ENCODE results near the gene AMN1.
"Not testable (repeated sequence)": the region's sequence is repeated elsewhere in the genome, so short reads cannot be mapped to it uniquely, and the experiment has no call there.

AMN1 gene

DNA sequence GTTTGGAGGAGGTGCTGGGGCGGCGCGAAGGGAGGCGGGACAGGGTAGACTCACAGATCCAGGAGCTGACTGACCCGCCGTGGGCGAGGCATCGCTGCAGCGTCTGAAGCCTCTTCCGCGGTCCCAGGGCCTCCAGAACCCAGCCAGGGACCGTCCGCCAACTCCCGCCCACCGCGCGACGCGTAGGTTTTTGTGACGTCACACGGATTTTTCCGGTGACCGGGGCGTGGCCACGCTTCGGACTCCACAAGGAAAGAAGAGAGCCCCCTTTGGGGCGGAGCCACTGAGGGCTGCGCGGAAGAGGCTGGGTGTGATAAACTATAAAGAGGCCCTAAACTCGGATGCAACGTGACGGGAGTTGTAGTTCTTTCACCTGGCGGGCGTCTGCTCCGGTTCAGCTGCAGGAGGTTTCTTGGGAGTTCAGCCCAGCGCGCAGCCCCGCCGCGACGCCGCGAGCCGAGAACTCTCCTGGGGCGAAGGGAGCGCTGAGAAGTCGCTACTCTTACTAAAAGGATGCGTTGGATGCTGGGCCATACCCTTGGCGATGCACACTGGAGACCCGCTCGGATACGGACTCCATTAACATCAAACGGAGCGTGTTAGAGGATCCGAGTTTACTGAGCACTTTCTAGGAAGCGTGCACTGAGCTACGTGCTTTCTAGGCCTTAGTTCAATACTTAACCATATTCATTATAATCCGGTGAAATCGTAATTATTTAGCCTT lies at the start of gene AMN1:
AMN1 (minus strand) TSS at position 105 of the 724 bp plus-strand sequence; CDS start at position 92, 13 bp downstream.
- Histone ChIP-seq H3K27me3 (ENCODE audit: insufficient read depth, low read length) (no peaks in the 10 kb centered on the region), H2AFZ (ENCODE audit: low read depth, low read length) (peak within 1 kb of the TSS; percentile 98), H3K36me3 (ENCODE audit: insufficient read depth, low read length) (no peaks in the 10 kb centered on the region), H3K4me1 (ENCODE audit: insufficient read depth, low read length) (peaks cover 9% of the 10 kb centered on the region), H3K9me3 (ENCODE audit: low read length) (no peaks in the 10 kb centered on the region), H3K4me3 (ENCODE audit: low read length) (peak within 1 kb of the TSS; percentile 80)

DNA sequence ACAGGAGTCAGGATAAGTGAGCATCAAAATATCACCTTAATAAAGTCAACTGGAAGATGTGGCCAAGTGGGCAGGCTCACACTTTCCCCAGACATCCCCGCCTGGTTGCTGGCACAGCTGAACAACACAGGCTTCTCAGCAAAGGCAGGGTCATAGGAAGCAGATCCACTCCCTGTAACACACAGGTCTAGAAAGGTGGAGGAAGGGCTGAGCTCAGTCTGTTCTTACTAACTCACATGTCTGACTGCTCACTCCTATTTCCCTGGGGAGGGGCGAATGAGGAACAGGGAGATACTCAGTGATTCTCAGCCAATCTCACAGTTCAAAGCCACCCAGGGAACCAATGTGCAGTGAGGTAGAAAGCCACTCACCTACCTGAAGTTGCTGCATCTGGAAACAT lies 45.0 kb upstream of the AMN1 start:
- H2AFZ ChIP-seq (ENCODE audit: low read depth, low read length), result no peak overlapping the region
- H3K4me1 ChIP-seq (ENCODE audit: insufficient read depth, low read length), result no peaks in the 10 kb centered on the region
- H3K27me3 ChIP-seq (ENCODE audit: insufficient read depth, low read length), result no peaks in the 10 kb centered on the region
- no peaks in the 10 kb centered on the region for H3K36me3 ChIP-seq (ENCODE audit: insufficient read depth, low read length)
- H3K9me3 ChIP-seq (ENCODE audit: low read length), result no peaks in the 10 kb centered on the region
- no peak overlapping the region for H3K4me3 ChIP-seq (ENCODE audit: low read length)

DNA sequence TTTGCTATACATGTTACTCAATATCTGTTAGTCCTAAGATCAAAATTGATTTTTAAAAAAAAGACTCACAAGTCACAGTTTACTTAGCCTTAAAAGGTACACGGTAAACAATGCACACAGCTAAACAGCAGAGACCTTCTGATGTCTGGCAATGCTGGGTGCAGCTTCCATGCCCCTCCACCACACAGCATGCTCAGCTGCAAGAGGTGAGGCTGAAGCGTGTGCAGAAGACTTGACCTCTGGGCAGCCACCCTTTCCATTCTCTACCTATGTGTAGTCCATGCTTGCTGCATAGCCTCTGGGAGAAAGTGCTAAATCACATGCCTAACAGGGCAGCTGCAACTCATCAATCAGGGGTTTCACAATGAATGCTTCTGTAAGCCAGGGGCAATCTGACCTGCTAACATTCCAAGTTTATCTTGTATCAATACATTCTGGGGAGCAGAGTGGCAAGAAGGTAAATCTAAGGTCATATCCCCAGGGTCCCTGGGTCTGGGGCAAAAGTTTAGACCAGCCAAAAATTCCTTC lies 44.5 kb upstream of the AMN1 start:
- H3K36me3 ChIP-seq (ENCODE audit: insufficient read depth, low read length), result no peaks in the 10 kb centered on the region
- H3K4me3 ChIP-seq (ENCODE audit: low read length), result no peak overlapping the region
- H2AFZ ChIP-seq (ENCODE audit: low read depth, low read length), result no peak overlapping the region
- no peaks in the 10 kb centered on the region for H3K27me3 ChIP-seq (ENCODE audit: insufficient read depth, low read length)
- no peaks in the 10 kb centered on the region for H3K4me1 ChIP-seq (ENCODE audit: insufficient read depth, low read length)
- no peaks in the 10 kb centered on the region for H3K9me3 ChIP-seq (ENCODE audit: low read length)

DNA sequence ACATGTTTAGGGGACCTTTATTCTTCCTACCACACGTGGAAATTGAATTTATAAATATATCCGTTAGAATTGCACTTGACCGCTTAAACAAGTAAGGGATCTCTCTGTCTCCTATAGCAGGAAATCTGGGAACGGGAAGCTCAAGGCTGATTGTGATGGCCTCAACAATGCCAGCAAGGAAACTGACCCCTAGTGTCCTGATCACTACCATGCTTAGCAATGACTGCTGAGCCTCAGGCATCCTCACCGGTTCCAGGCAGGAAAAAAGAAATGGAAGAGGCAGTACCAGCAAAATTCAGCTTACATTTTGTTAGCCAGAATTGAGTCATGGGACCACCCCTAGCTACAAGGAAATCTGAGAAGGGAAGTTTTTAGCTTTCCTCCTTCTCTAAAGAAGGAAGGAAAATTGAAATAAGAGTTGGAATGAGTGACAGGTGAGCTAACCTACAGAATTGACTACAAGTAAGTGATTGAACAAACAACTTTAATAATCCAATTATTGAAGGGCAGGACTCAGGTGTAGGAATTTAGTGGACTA lies 43.9 kb upstream of the AMN1 start:
- H3K9me3 ChIP-seq (ENCODE audit: low read length), result no peaks in the 10 kb centered on the region
- H3K4me3 ChIP-seq (ENCODE audit: low read length), result no peak overlapping the region
- H3K27me3 ChIP-seq (ENCODE audit: insufficient read depth, low read length), result no peaks in the 10 kb centered on the region
- no peak overlapping the region for H2AFZ ChIP-seq (ENCODE audit: low read depth, low read length)
- no peaks in the 10 kb centered on the region for H3K36me3 ChIP-seq (ENCODE audit: insufficient read depth, low read length)
- no peaks in the 10 kb centered on the region for H3K4me1 ChIP-seq (ENCODE audit: insufficient read depth, low read length)

DNA sequence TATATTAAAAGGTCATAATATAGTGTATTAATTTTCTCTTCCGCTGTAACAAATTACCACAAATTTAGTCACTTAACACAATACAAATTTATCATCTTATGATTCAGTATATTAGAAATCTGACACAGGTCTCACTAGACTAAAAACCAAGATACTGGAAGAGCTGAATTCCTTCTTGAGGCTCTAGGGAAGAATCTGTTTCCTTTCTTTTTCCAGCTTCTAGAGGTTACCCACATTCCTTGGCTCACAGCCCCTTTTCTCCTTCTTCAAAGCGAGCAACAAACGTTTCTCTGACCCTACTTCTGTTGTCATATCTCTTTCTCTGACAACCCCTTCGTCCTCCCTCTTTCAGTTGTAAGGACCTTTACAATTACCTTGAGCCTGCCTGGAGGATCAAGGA lies 43.4 kb upstream of the AMN1 start:
- Histone ChIP-seq H2AFZ (ENCODE audit: low read depth, low read length) (no peak overlapping the region), H3K36me3 (ENCODE audit: insufficient read depth, low read length) (no peaks in the 10 kb centered on the region), H3K9me3 (ENCODE audit: low read length) (no peaks in the 10 kb centered on the region), H3K4me3 (ENCODE audit: low read length) (no peak overlapping the region), H3K27me3 (ENCODE audit: insufficient read depth, low read length) (no peaks in the 10 kb centered on the region), H3K4me1 (ENCODE audit: insufficient read depth, low read length) (no peaks in the 10 kb centered on the region)

DNA sequence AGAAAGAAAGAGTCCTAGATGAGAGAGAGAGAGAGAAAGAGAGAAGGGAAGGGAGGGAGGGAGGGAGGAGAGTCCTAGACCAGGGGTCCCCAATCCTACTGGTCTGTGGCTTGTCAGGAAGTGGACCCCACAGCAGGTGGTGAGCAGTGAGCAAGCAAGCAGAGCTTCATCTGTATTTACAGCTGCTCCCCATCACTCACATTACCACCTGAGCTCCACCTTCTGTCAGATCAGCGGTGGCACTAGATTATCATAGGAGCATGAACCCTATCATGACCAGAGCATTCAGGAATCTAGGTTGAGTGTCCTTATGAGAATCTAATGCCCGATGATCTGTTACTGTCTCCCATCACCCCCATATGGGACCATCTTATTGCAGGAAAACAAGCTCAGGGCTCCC lies 39.2 kb upstream of the AMN1 start:
- Histone ChIP-seq H3K4me1 (ENCODE audit: insufficient read depth, low read length) (no peaks in the 10 kb centered on the region), H3K9me3 (ENCODE audit: low read length) (no peaks in the 10 kb centered on the region), H3K4me3 (ENCODE audit: low read length) (no peak overlapping the region), H3K36me3 (ENCODE audit: insufficient read depth, low read length) (no peaks in the 10 kb centered on the region), H3K27me3 (ENCODE audit: insufficient read depth, low read length) (no peaks in the 10 kb centered on the region), H2AFZ (ENCODE audit: low read depth, low read length) (no peak overlapping the region)

DNA sequence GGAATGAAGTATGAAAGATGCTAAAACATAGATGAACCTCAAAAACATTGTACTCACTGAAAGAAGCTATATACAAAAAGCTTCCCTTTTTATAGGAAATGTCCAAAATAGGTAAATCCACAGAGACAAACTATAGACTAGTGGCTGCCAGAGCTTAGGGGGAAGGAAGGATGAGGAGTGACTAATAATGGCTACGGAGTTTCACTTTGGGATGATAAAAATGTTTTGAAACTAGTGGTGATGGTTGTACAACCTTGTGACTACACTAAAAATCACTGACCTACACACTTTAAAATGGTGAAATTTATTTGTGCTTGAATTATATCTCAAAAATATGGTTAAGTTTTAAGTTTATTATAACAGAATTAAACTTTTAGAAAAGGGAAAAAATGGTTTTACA lies 37.1 kb upstream of the AMN1 start:
- no peaks in the 10 kb centered on the region for H3K4me1 ChIP-seq (ENCODE audit: insufficient read depth, low read length)
- H2AFZ ChIP-seq (ENCODE audit: low read depth, low read length), result no peak overlapping the region
- H3K4me3 ChIP-seq (ENCODE audit: low read length), result no peak overlapping the region
- no peaks in the 10 kb centered on the region for H3K9me3 ChIP-seq (ENCODE audit: low read length)
- H3K36me3 ChIP-seq (ENCODE audit: insufficient read depth, low read length), result no peaks in the 10 kb centered on the region
- H3K27me3 ChIP-seq (ENCODE audit: insufficient read depth, low read length), result no peaks in the 10 kb centered on the region

DNA sequence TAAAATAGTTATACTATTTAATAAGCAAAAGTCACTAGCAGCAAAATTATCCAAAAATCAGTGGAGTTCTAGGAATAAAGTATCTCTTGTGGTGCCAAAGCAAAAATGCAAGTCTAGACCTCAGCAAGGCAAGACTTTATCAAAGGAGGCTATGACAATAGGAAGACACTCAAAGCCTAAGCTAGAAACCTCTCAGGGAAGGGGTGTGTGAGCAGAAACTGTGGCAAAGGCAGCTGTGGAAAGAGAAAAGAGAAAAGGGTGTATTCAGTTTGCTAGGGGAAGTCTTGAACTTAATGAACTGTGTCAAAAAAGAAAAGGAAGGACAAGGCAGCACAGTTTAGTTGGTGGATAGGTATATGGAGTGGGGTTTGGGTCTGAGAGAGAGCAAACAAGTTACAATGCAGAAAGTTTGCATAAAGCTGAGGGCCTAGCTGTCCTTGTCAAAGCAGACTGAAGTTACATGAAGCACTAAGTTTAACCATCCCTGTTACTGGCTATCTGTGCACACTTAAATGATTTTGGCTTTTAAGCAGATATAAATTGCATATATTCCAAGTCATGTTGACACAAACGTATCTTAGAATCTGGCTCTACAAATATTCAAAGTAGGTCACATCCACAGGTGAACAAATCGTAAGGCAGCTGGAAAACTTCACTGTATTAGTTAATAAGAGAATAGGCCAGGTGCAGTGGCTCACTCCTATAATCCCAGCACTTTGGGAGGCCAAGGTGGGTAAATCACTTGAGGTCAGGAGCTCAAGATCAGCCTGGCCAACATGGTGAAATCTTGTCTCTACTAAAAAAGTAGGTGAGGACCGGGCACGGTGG lies 31.0 kb upstream of the AMN1 start:
- Histone ChIP-seq H3K4me1 (ENCODE audit: insufficient read depth, low read length) (no peaks in the 10 kb centered on the region), H2AFZ (ENCODE audit: low read depth, low read length) (no peak overlapping the region), H3K27me3 (ENCODE audit: insufficient read depth, low read length) (no peaks in the 10 kb centered on the region), H3K4me3 (ENCODE audit: low read length) (no peak overlapping the region), H3K9me3 (ENCODE audit: low read length) (no peaks in the 10 kb centered on the region), H3K36me3 (ENCODE audit: insufficient read depth, low read length) (no peaks in the 10 kb centered on the region)

DNA sequence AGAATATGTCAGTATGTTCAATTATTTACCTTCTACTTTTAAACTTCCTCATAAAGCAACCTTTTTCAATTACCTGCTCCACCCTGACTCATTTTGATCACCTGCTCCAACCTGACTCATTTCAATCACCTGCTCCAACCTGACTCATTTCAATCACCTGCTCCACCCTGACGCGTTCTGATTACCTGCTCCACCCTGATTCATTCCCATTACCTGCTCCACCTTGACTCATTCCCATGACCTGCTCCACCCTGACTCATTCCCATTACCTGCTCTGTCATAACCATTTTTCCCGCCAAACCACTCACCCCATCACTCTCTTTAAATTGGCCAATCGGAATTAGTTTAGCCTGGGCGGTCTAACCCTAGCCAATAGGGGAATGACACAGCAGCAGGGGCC lies 29.5 kb upstream of the AMN1 start:
- H3K36me3 ChIP-seq (ENCODE audit: insufficient read depth, low read length); H3K4me3 ChIP-seq (ENCODE audit: low read length); H3K9me3 ChIP-seq (ENCODE audit: low read length); H3K27me3 ChIP-seq (ENCODE audit: insufficient read depth, low read length); H2AFZ ChIP-seq (ENCODE audit: low read depth, low read length); H3K4me1 ChIP-seq (ENCODE audit: insufficient read depth, low read length): not testable (repeated sequence)

DNA sequence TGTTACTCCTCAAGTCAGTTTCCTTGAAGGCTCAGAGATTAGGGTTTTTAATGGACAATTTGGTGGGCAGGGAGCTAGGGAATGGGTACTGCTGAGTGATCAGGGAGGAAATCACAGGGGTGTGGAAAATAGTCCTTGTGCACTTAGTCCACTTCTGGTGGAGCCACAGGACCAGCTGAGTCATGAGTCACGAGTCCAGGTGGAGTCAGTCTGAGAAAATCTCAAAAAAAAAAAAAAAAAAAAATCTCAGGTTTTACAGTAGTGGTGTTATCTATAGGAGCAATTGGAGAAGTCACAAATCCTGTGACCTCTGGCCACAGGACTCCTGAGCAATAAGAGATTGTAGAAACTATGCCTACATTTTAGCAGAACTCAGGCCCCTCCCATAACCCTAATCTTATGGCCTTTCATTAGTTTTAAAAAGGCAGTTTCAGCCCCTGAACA lies 28.2 kb upstream of the AMN1 start:
- no peak overlapping the region for H3K4me3 ChIP-seq (ENCODE audit: low read length)
- H3K4me1 ChIP-seq (ENCODE audit: insufficient read depth, low read length), result peaks cover 6% of the 10 kb centered on the region
- H3K27me3 ChIP-seq (ENCODE audit: insufficient read depth, low read length), result no peaks in the 10 kb centered on the region
- no peaks in the 10 kb centered on the region for H3K36me3 ChIP-seq (ENCODE audit: insufficient read depth, low read length)
- no peaks in the 10 kb centered on the region for H3K9me3 ChIP-seq (ENCODE audit: low read length)
- no peak overlapping the region for H2AFZ ChIP-seq (ENCODE audit: low read depth, low read length)

DNA sequence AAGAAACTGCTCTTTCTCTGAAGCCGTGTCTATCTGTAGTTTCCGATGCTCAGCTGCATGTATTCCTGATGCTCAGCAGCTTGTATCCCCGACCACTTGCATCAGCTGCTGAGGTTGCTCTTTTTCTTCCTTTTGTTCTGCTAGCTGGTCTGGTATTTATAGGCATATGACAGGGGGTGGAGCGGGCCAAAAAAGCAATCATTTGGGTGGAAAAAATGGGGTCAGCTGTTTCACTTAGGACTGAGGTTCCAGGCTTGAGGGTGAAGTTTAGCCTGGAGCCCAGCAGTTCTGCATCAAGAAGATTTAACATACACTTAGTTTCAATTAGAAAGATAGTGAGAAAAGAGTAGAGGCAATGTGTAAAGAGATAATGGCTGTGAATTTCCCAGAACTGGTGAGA lies 23.6 kb upstream of the AMN1 start:
- H3K9me3 ChIP-seq (ENCODE audit: low read length), result no peaks in the 10 kb centered on the region
- peaks cover 6% of the 10 kb centered on the region for H3K4me1 ChIP-seq (ENCODE audit: insufficient read depth, low read length)
- no peaks in the 10 kb centered on the region for H3K36me3 ChIP-seq (ENCODE audit: insufficient read depth, low read length)
- no peaks in the 10 kb centered on the region for H3K27me3 ChIP-seq (ENCODE audit: insufficient read depth, low read length)
- no peak overlapping the region for H2AFZ ChIP-seq (ENCODE audit: low read depth, low read length)
- H3K4me3 ChIP-seq (ENCODE audit: low read length), result no peak overlapping the region

DNA sequence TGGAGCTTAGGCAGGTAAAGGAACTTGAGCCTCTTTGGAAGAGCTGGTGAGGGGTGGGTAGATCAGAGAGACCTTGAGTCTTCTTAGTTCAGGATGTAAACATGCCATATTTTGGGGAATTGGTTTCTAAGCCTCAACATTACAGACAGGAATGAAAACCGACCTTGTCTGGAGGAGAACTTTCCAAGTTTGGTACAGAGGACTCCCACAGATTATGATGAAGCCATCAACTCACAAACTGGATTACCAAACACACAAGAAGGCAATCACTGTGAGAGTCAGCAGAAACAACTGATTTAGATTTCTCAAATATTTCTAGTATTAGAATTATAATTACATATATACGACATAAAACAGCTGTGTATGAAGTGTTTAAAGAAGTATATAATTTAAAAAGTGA lies 22.3 kb upstream of the AMN1 start:
- no peak overlapping the region for H3K4me3 ChIP-seq (ENCODE audit: low read length)

DNA sequence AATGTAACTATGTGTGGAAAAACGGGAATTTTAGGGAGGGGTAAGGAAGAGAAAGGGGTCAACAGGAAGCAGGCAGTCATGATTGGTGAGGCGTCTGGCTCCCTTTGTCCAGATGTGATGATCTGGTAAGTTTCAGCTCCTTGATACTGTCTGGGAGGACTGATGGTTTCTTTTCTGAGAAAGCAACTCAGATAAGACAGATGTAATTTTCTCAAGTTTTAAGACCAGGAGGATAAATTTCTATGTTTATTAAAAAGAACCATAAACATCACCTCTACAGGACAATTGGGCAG lies 21.9 kb upstream of the AMN1 start:
- Histone ChIP-seq H2AFZ (ENCODE audit: low read depth, low read length) (no peak overlapping the region), H3K4me3 (ENCODE audit: low read length) (no peak overlapping the region), H3K36me3 (ENCODE audit: insufficient read depth, low read length) (no peaks in the 10 kb centered on the region), H3K9me3 (ENCODE audit: low read length) (no peaks in the 10 kb centered on the region), H3K27me3 (ENCODE audit: insufficient read depth, low read length) (no peaks in the 10 kb centered on the region), H3K4me1 (ENCODE audit: insufficient read depth, low read length) (peaks cover 6% of the 10 kb centered on the region)

More for the DNA sequence above, 22.3 kb upstream of the AMN1 start:
- H3K36me3 ChIP-seq (ENCODE audit: insufficient read depth, low read length), result no peaks in the 10 kb centered on the region
- H3K9me3 ChIP-seq (ENCODE audit: low read length), result no peaks in the 10 kb centered on the region
- no peak overlapping the region for H2AFZ ChIP-seq (ENCODE audit: low read depth, low read length)
- no peaks in the 10 kb centered on the region for H3K27me3 ChIP-seq (ENCODE audit: insufficient read depth, low read length)
- peaks cover 6% of the 10 kb centered on the region for H3K4me1 ChIP-seq (ENCODE audit: insufficient read depth, low read length)
